Activated B cell treated with CpG ODN at 0.5 μM for 24 hours (primary cell): Measurements from ENCODE around the gene TEX30. TPM values are rescaled to one million over a fixed set of nuclear protein-coding genes. Genes with fewer than 3 reads are reported as not detected.
"Not testable (repeated sequence)": the region's sequence is repeated elsewhere in the genome, so short reads cannot be mapped to it uniquely, and the experiment has no call there.

ENCODE experiments used
- ATAC-seq: fragments of 200-7000 bp; cut with Tn5 transposase; one replicate; pipeline ENCODE4 v1.10.0; 2021; ENCODE audit warnings: low read depth, mild to moderate bottlenecking, moderate library complexity
- CTCF ChIA-PET: fragments of 350-600 bp; sonication (Branson Sonifier 250); formaldehyde crosslinking; loops from one replicate; lab custom pipeline; 2021; ENCODE audit warnings: antibody characterized with exemption; lab: Charles Lee
- POLR2A ChIA-PET: fragments of 350-600 bp; sonication (Branson Sonifier 250); formaldehyde crosslinking; loops from one replicate; lab custom pipeline; 2021; ENCODE audit warnings: antibody characterized with exemption; lab: Charles Lee
- DNase-seq: peaks from one replicate; pipeline ENCODE4 v3.0.0; 2022
- H3K27ac Mint-ChIP-seq: one replicate; pipeline ENCODE4 v1.8.0; 2020; ENCODE audit warnings: mixed read lengths
- H3K27me3 Mint-ChIP-seq: one replicate; pipeline ENCODE4 v1.8.0; 2021; ENCODE audit warnings: mixed read lengths
- H3K36me3 Mint-ChIP-seq: one replicate; pipeline ENCODE4 v1.8.0; 2021; ENCODE audit warnings: low read depth, mixed read lengths
- H3K4me1 Mint-ChIP-seq: one replicate; pipeline ENCODE4 v1.8.0; 2021; ENCODE audit warnings: mixed read lengths
- H3K4me3 Mint-ChIP-seq: one replicate; pipeline ENCODE4 v1.8.0; 2020; ENCODE audit warnings: mild to moderate bottlenecking, mixed read lengths
- H3K9me3 Mint-ChIP-seq: one replicate; pipeline ENCODE4 v1.8.0; 2020; ENCODE audit warnings: mixed read lengths
- intact Hi-C: fragments of 100-400 bp; cut with micrococcal nuclease; formaldehyde crosslinking; loops from one replicate; pipeline ENCODE4 v1.15.1; 2024
- total RNA-seq: library from RNA; stranded (reverse); gene quantifications from 2 replicates; pipeline ENCODE4 v1.2.3, GENCODE V29; 2022
- TF ChIP-seq, protein P1 (sequence below): fragments of 200-600 bp; IDR thresholded peaks from one replicate; pipeline ENCODE4 v1.8.0; 2022; ENCODE audit warnings: antibody characterized with exemption, mild to moderate bottlenecking

TEX30 gene
- total RNA-seq, 1 donor from 2014 or later = 6.2 TPM

DNA sequence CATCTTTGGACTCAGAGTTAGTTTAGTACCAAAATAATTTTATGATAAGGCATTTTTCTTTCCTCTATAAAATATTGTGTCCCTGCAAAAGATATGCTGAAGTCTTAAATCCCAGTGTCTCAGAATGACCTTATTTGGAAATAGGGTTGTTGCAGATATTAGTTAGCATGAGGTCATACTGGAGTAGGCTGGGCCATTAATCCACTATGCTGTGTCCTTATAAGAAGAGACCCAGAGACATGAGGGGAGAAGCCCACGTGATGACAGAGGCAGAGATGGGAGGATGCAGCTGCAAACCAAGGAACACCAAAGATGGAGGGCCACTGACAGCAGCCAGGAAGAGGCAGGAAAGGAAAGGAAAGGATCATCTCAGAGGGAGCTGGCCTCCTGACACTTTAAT, 18.8 kb upstream of the TEX30 start:
- H3K4me3 Mint-ChIP-seq = no peak overlapping the region

GRCh38 chr13:102788683-102789082, 15.1 kb upstream of the TEX30 start:
- ATAC-seq = no peak
- CTCF ChIA-PET = no interaction called here

More for the DNA sequence above, 18.8 kb upstream of the TEX30 start:
- H3K9me3 Mint-ChIP-seq = no peaks in the 10 kb centered on the region
- intact Hi-C loops = no loop called here
- TF ChIP-seq, protein P1, sequence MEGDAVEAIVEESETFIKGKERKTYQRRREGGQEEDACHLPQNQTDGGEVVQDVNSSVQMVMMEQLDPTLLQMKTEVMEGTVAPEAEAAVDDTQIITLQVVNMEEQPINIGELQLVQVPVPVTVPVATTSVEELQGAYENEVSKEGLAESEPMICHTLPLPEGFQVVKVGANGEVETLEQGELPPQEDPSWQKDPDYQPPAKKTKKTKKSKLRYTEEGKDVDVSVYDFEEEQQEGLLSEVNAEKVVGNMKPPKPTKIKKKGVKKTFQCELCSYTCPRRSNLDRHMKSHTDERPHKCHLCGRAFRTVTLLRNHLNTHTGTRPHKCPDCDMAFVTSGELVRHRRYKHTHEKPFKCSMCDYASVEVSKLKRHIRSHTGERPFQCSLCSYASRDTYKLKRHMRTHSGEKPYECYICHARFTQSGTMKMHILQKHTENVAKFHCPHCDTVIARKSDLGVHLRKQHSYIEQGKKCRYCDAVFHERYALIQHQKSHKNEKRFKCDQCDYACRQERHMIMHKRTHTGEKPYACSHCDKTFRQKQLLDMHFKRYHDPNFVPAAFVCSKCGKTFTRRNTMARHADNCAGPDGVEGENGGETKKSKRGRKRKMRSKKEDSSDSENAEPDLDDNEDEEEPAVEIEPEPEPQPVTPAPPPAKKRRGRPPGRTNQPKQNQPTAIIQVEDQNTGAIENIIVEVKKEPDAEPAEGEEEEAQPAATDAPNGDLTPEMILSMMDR = no peak
- DNase-seq (no peak), ATAC-seq (no peak)
- CTCF ChIA-PET = no interaction called here
- no peaks in the 10 kb centered on the region for H3K36me3 Mint-ChIP-seq
- POLR2A ChIA-PET = no interaction called here
- no peaks in the 10 kb centered on the region for H3K4me1 Mint-ChIP-seq
- H3K27me3 Mint-ChIP-seq = no peaks in the 10 kb centered on the region
- H3K27ac Mint-ChIP-seq = no peak overlapping the region

DNA sequence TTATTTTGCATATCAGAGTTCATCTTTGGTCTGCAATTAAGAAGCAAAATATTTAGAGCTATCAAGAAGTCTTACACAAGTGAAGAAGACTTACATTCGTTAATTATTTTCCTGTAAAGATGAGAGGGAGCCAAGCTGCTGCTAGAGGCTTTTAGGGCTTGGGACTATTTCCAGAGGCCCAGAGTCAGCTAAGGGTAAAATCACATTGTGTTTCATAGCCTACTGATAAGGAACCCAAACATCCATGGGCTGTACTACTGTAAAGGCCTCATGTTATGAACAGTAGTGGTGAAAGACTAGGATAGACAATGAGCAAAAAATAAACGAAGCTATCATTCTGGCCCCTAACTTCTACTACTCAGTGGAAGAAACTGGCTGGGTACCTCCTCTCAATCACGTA, 10.9 kb upstream of the TEX30 start:
- H3K36me3 Mint-ChIP-seq = no peaks in the 10 kb centered on the region
- POLR2A ChIA-PET = no interaction called here
- no peaks in the 10 kb centered on the region for H3K9me3 Mint-ChIP-seq
- no peak overlapping the region for H3K27ac Mint-ChIP-seq
- CTCF ChIA-PET = interaction anchor here (0.8 kb wide), 1 partner anchor 16 kb away, joined by 3 read pairs; no protein-coding TSS in a partner anchor
- TF ChIP-seq, protein P1 = no peak
- H3K4me1 Mint-ChIP-seq = no peaks in the 10 kb centered on the region
- intact Hi-C loops = no loop called here
- no peak overlapping the region for H3K4me3 Mint-ChIP-seq
- DNase-seq (no peak), ATAC-seq (no peak)
- no peaks in the 10 kb centered on the region for H3K27me3 Mint-ChIP-seq

More at GRCh38 chr13:102788683-102789082, 15.1 kb upstream of the TEX30 start:
- no peak for DNase-seq
- no peaks in the 10 kb centered on the region for H3K4me1 Mint-ChIP-seq
- no peaks in the 10 kb centered on the region for H3K27me3 Mint-ChIP-seq
- no peaks in the 10 kb centered on the region for H3K9me3 Mint-ChIP-seq
- intact Hi-C loops = no loop called here
- POLR2A ChIA-PET = no interaction called here
- H3K36me3 Mint-ChIP-seq = no peaks in the 10 kb centered on the region
- TF ChIP-seq, protein P1 = no peak
- no peak overlapping the region for H3K4me3 Mint-ChIP-seq
- H3K27ac Mint-ChIP-seq = no peak overlapping the region

GRCh38 chr13:102781591-102781990, 8.0 kb upstream of the TEX30 start:
- intact Hi-C loops = no loop called here
- ChIA-PET POLR2A (no interaction called here), CTCF (no interaction called here)
- TF ChIP-seq, protein P1 = no peak
- H3K4me1 Mint-ChIP-seq = no peaks in the 10 kb centered on the region
- no peak for ATAC-seq
- no peaks in the 10 kb centered on the region for H3K36me3 Mint-ChIP-seq
- H3K4me3 Mint-ChIP-seq = no peak overlapping the region
- DNase-seq = no peak
- no peak overlapping the region for H3K27ac Mint-ChIP-seq
- no peaks in the 10 kb centered on the region for H3K9me3 Mint-ChIP-seq
- H3K27me3 Mint-ChIP-seq = no peaks in the 10 kb centered on the region

DNA sequence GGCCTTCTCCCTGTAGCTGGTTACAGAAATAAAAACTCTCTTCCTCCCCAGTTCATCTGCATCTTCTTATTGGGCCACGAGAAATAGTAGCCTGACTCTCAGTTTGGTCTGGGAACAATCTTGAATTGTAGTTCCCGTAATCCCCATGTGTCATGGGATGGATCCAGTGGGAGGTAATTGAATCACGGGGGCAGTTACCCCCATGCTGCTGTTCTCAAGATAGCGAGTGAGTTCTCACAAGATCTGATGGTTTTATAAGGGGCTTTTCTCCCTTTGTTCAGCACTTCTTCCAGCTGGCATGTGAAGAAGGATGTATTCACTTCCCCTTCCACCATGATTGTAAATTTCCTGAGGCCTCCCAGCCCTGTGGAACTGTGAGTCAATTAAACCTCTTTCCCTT, 7.1 kb upstream of the TEX30 start:
- H3K4me1 Mint-ChIP-seq, DNase-seq, CTCF ChIA-PET, H3K9me3 Mint-ChIP-seq, H3K4me3 Mint-ChIP-seq, ATAC-seq, H3K36me3 Mint-ChIP-seq, intact Hi-C loops, POLR2A ChIA-PET, H3K27me3 Mint-ChIP-seq, H3K27ac Mint-ChIP-seq: not testable (repeated sequence)
